ENCODE results near the gene ELAVL4.

The ELAVL4 gene

DNA sequence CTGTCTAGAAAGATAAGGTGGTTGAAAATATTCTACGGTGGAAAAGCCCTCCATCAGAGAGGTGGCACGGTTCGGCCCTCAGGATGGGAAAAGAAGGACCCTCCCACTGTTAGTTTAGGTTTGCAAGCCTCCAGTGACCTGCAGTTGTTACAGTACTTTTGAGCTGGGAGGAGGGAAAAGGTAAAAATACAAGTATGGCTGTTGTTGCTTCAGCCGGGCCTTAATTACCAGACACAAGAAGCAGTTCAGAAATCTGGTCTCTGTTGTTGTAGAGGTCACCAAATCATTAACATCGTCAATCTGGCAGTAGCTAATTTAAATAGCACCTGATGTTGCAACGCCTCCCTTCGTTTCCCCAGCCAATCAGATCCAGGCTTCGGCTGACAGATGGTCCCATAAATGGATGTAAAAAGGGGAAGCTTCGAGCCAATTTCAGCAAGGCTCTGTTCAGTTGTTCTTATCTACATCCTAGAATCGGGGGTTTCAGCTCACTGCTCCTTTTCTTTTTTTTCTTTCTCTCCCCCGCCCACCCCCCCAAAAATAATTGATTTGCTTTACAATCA lies at the start of gene ELAVL4:
Gene ELAVL4, plus strand, starts transcription at position 424 of the 563 bp plus-strand sequence. CDS start 270 bp downstream, outside the sequence.
- DNase-seq: no peak

DNA sequence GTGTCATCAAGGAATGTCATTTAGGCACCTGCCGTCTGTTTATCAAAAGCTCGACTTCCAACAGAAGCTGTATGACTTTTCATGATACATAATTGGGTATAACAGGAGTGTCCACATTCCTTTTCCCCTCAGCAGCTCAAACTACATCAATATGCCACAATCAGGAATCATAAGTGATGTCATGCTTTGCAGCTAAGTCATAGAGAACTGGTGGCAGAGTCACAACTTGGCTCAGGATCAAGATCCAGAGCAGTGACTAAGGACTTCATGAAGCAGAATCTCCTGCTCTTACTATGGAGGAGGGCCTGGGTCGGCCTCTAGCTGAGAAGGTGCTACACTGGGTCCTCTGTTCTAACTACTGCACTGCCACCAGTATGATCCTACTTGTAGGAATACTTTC lies 48.4 kb upstream of the ELAVL4 start:
- no peak for DNase-seq

DNA sequence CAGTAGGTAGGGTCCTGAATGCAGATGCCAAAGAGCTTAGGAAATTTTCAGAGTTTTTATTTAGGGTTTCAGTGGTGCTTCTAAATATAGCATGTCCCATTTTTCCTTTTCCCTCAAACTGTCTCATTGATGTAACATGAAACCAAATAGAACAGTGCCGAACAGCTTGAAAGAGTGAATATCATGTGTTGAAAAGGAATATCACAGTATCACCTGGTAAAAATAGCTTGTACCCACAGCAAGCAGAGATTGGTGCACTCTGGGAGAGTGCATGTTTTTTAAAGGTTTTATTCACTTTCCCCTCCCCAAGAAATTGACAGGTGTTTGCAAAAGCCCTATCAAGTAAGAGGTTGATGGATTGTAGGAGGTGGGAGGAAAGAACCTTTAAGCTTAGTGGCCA lies 41.9 kb upstream of the ELAVL4 start:
- no peak for DNase-seq

DNA sequence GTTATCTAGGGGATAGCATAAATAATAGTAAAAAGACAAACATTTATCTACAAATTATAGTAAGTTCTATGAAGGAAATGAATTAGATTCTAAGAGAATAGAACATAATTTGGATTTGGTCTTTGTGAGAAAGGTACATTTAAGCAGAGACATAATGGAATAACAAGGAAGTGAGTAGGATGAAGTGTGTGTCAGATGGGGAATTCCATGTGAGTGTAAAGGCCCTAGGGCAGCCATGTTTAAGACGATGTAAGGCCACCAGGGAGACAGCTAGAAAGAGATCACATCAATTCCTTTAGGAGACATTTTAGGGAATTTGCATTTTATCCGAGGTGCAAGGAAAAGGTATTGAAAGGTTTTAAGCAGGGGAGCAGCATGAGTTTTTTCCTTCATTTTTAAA lies 33.8 kb upstream of the ELAVL4 start:
- DNase-seq: no peak

DNA sequence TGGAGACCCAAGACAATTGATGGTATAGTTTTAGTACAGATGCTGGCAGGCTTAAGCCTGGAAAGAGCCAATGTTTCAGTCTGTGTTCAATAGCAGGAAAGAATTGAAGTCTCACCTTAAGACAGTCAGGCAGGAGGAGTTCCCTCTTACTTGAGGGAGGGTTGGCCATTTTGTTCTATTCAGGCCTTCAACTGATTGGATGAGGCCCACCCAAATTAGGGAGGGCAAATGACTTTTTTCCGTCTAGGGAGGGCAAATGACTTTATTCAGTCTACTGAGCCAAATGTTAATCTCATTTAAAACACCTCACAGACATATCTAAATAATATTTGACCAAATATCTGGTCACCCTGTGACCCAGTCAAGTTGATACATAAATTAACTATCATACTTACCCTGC lies 31.4 kb upstream of the ELAVL4 start:
- no peak for DNase-seq

- no peak for DNase-seq
These were observed 27.7 kb upstream of the ELAVL4 start for GRCh38 chr1:50080904-50081586.

- no peak for DNase-seq
These were observed 24.3 kb upstream of the ELAVL4 start for GRCh38 chr1:50084389-50084788.

DNA sequence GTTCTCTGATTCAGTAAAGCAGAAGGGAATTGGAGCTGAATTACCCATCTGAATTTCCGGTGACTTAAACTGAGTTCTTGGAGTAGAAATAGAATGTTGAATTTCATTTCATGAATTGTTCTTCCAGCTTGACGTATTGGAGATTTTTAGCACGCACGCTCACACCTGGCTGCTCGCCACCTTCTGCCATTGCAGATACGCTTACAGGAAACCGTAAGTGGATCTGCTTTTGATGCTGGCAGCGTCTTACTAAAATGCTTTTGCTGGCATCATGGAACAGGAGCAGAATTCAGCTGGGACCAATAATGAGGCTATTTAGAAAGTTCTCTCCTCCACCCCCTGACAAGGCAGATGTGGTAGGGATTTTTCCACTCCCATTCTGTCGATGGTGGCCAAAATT lies 17.7 kb upstream of the ELAVL4 start:
- no peak for DNase-seq

DNA sequence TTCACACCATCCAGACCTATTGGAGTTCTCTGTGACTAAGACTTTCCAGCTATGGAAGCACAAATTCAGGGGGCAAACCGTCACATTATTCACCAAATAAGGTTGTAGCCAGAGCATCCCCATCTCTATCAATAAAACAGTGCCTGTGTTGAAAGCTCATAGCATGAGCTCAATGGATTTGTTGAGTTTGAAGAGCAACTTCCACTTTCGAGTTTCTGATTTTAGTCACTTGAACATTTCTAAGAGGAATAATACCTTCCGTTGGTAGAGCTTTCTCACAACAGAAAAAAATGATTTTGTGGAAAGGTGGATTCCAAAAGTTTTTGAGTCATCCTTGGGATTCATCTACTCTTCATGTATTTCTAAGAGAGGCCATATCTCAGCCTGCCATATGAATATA lies 13.0 kb upstream of the ELAVL4 start:
- DNase-seq: no peak

GRCh38 chr1:50097021-50097679 lies 11.6 kb upstream of the ELAVL4 start:
- DNase-seq: no peak

DNA sequence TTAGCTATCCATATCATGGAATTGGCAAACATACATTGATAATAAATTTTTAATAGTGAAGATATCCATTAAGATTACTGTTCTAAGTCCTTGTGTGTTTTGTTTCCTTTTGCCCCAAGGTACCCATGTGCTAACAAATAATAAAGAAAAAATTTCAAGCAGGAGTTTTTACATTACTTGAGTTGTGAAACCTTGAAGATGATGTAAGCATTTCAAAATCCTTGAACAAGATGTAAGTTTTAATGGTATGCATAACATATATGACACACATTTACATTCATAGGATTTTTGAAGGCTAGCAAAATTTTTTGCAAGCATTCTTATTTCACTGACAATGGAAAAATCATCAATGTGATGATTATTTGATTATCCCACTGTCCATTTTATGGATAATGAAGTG lies 10.9 kb upstream of the ELAVL4 start:
- DNase-seq: no peak

GRCh38 chr1:50098591-50099021 lies 10.1 kb upstream of the ELAVL4 start:
- no peak for DNase-seq

GRCh38 chr1:50099654-50100053 lies 9.1 kb upstream of the ELAVL4 start:
- DNase-seq: no peak

- DNase-seq: no peak
These were observed 5.1 kb upstream of the ELAVL4 start for GRCh38 chr1:50103615-50104081.

- no peak for DNase-seq
These were observed 3.3 kb upstream of the ELAVL4 start for GRCh38 chr1:50105433-50105832.

DNA sequence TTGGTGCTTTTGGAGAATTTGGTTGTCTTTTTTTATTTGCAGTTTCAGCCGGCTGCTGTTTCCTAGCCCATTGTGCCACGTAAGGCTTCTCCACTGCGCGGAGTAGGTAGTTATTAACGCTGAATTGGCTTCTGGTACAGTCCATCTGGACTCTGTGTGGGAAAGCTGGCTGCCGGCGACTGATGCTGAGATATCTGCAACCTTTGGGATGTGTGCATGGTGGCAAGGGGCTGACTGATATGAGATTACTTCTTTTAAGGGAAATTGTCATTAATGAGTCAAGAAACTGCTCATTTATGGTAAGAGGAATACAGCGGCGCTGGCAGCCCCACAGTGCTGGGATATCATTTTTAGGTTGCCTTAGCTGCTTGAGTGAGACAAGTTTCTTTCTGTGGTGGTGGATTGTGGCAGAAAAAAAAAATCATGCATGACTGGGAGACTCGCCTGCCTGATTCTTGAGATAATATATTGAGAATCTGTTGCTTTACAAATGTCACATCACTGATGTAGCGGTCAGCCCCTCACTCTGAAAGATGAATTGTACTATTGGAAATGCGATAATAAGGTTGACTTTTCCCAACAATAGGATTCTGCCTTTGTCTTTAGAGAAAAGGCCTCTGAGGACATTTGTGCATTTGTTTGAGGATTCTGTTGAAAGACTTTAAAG lies 2.5 kb upstream of the ELAVL4 start:
- no peak for DNase-seq

- DNase-seq: no peak
These were observed 396 bp downstream of the ELAVL4 start for GRCh38 chr1:50109116-50109515.

DNA sequence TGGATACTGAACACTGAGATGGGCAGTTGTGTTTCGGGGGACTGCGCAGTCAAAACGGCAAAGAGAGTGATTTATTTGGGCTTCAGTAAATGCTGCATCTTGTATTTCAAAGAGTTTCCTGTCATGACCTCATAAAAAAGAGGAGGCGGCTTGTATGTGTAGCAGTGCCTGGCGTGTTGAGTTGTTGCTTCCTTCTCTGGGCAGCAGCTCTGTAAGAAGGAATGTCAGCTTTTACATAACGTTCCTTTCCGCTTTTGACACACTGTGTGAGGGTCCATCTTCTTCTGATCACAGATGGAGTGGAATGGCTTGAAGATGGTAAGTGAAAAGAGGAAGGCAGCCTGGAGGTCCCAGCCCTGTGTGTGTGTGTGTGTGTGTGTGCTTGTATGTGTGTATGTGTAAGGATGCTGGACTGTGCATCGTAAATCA lies 941 bp downstream of the ELAVL4 start:
- no peak for DNase-seq

DNA sequence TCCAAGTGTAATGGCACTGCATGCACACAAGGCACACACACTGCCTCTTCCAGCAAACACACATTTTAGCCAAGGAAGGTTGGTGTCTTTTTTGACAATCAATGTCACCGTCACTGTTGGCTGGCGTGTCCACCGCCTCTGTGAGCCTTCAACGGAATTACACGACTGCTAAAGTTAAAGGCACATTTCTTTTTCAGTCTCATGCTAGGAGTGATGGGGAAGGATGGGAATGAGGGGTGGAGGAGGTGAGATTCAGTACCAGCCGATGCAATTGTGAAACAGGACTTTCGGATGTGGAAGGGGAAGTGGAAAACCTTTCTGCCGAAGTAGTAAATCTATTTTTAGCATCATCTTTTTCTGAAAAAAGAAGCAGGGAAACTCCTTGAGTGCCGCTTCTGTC lies 1.4 kb downstream of the ELAVL4 start:
- DNase-seq: no peak

DNA sequence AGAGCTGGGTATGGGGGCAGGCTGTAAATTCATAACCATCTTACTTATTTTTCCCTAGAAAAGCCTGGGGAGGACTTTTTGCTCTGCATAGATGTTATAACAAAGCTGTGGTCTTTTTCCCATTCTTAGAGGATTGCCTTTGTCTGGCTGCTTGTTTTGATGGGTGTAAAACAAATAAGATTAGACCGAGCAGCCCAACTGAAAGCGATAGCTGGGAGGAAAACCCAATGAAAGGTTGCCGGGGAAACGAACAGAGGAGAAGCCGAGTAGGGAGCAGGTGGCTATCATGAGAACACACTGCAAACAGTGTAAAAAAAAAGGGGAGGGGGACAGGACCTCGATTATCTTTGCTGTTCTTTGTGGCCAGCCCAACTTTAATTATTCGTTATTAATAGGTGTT lies 1.9 kb downstream of the ELAVL4 start:
- DNase-seq: no peak

GRCh38 chr1:50111503-50111902 lies 2.8 kb downstream of the ELAVL4 start:
- DNase-seq: no peak

DNA sequence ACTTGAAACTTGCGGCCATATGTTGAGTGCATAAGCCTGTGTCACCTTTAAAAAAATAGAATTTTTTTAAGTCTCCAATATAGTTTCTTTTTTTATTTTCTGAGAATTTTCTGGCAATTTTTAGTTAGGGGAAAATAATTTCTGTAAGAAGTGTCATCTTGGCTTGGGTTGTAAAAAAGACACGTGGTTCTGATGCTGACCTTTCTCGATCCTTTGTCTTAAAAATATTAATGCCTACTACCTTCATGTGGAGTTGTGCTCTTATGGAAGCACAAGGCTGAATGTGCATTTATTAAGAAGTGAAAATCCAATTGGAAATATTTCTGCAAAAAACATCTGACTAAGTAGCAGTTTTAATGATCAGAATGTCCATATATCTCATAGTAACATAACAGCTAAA lies 3.5 kb downstream of the ELAVL4 start:
- no peak for DNase-seq

DNA sequence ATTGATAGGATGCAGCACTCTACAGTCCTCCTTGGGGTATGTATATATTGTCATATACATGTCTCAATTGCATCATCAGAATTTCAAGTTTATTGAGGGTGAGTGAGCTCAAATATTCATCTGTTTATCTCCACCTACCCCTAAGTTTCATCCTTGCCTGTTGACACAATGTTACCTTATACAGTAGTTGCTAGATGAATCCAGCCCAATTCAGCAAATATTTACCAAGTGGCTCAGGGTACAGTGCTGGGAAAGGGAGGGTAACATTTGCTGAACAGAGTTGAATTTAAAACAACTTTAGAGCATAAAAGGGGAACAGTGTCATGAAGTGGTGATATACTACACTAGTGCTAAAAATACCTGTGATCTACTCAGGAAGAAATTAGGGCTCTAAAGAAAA lies 14.4 kb downstream of the ELAVL4 start:
- no peak for DNase-seq

Measured in activated CD8-positive, alpha-beta memory T cell treated with anti-CD3 and anti-CD28 coated beads, Interleukin-2, amount 50 U/mL, for 4 hours (primary cell).